Measurements from ENCODE around the gene GTF3C2. TPM values are rescaled to one million over a fixed set of nuclear protein-coding genes. Genes with fewer than 3 reads are reported as not detected.

The GTF3C2 gene
- total and polyA plus RNA-seq, 4 donors: 9.7 to 20.6 (median 14.7) TPM

GRCh38 chr2:27324720-27325119 is 31.8 kb downstream of the GTF3C2 start (continued):
- TF ChIP-seq ATF3 (IDR thresholded peaks at IDR 0.05) (no peak), NR2F2 (IDR thresholded peaks at IDR 0.05) (no peak)

GRCh38 chr2:27323596-27324285 is 32.8 kb downstream of the GTF3C2 start:
- H3K36me3 ChIP-seq (ENCODE audit: control insufficient read depth in 4 of 4, insufficient read depth in 3 of 4, low read depth in 1 of 4, low read length in 3 of 4): peaks cover 6 to 25% (median 24%) of the 10 kb centered on the region in 4 donors
- TF ChIP-seq ZBTB33 (IDR thresholded peaks at IDR 0.05) (no peak), EGR1 (IDR thresholded peaks at IDR 0.05; ENCODE audit: low read depth in 2 of 2) (no peak), HNF4G (IDR thresholded peaks at IDR 0.05) (no peak), SP1 (IDR thresholded peaks at IDR 0.05) (no peak), JUND (IDR thresholded peaks at IDR 0.05) (no peak), ATF3 (IDR thresholded peaks at IDR 0.05) (no peak), HNF4A (conservative IDR thresholded peaks at IDR 0.05) (no peak), GABPA (IDR thresholded peaks at IDR 0.05 in 1 of 2, conservative IDR thresholded peaks at IDR 0.05 in 1 of 2) (no peak), RXRA (IDR thresholded peaks at IDR 0.05) (no peak), YY1 (IDR thresholded peaks at IDR 0.05) (no peak), RAD21 (IDR thresholded peaks at IDR 0.05) (no peak), MAX (IDR thresholded peaks at IDR 0.05) (no peak), REST (IDR thresholded peaks at IDR 0.05) (no peak), FOXA1 (IDR thresholded peaks at IDR 0.05) (no peak), CTCF (IDR thresholded peaks at IDR 0.05; ENCODE audit: low read depth, low read length, missing input control) (no peak), TAF1 (conservative IDR thresholded peaks at IDR 0.05) (no peak), FOXA2 (IDR thresholded peaks at IDR 0.05) (no peak), NR2F2 (IDR thresholded peaks at IDR 0.05) (no peak)
- H3K27ac ChIP-seq (ENCODE audit: low read depth in 1 of 2, low read length in 2 of 2): peak overlapping the region; percentile 94 to 95
- DNase-seq (ENCODE audit: low spot score): no peak
- H3K9ac ChIP-seq (ENCODE audit: low read depth in 1 of 2, low read length in 2 of 2): peak overlapping the region; percentile 89 to 98
- H3K4me3 ChIP-seq (ENCODE audit: low read depth in 1 of 3, low read length in 3 of 3): peak overlapping the region; percentile 79 to 94 (median 84)
- H3K27me3 ChIP-seq (ENCODE audit: control insufficient read depth in 4 of 4, insufficient read depth in 4 of 4, low read length in 3 of 4): no peaks in the 10 kb centered on the region
- peaks cover 5 to 22% (median 15%) of the 10 kb centered on the region in 4 donors for H3K4me1 ChIP-seq (ENCODE audit: control insufficient read depth in 4 of 4, insufficient read depth in 4 of 4, low read length in 3 of 4)
- WGBS: 17% methylated on average over 5 of the region's 5 CpGs
- no peaks in the 10 kb centered on the region for H3K9me3 ChIP-seq (ENCODE audit: control insufficient read depth in 4 of 4, low read length in 3 of 4)

Measured in liver (tissue), 9 donors.